Stimulated activated CD8-positive, alpha-beta memory T cell treated with anti-CD3 and anti-CD28 coated beads, Interleukin-7, amount 100 ng/mL, for 4 hours (primary cell): ENCODE data around the gene BCL3.

ENCODE experiments used
- DNase-seq, 2 donors: peaks; one replicate each; pipeline ENCODE4 v3.0.0-alpha.2; 2020; ENCODE audit warnings: low read depth in 2 of 2

BCL3 gene

DNA sequence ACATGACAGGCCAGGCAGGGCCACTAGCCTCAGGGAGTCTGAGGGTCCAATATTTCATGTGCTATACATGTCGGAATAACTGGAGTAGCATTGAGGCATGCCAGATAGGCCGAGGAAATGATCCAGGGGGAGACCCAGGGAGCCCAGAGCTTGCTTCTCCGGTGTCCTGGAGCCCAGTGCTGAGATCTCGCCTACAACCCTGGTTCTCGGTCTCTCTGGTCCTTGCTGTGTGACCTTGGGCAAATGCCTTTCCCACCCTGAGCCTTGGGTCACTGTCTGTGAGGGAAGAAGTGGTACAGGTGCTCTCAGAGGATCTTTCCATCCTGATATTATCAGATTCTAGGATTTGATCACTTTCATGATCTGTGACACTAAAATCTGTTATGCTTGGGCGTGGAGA is 40.5 kb downstream of the BCL3 start:
- no peak for DNase-seq

DNA sequence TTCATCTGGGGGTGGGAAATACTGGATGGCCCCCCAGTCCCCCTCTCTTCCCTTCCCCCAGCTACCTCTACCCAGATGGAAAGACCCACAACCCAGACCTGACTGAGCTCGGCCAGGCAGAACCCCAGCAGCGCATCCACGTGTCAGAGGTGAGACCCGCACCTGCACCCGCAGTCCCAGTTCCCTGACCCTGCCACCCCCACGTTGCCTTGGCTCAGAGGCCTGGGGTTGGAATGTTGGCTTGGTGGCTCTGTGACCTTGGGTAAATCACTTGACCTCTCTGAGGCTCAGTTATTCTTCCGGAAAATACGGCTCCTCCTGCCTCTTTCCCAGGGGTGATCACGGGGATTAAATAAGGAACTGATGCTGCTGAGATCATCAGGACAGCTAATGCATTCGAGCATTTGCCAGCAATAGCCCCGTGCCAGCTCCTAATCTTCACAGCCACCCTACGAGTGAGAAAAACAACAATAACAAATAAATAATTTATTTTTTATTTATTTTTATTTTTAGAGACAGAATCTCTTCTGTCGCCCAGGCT is 41.5 kb downstream of the BCL3 start:
- DNase-seq, result no peak

DNA sequence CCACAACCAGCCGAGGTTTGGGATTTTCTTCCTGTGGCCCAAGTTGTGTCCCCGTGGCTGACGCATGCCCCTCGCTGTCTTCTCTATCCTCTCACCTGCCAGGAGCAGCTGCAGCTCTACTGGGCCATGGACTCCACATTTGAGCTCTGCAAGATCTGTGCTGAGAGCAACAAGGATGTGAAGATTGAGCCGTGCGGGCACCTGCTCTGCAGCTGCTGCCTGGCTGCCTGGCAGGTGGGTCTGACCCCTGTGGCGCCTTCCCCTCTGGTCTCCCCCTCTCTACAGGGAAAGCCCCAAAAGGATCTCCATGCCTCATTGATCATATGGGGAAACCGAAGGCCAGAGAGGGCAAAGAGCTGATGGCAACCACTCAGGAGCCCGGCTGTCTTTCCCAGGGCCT is 43.8 kb downstream of the BCL3 start:
- no peak for DNase-seq

DNA sequence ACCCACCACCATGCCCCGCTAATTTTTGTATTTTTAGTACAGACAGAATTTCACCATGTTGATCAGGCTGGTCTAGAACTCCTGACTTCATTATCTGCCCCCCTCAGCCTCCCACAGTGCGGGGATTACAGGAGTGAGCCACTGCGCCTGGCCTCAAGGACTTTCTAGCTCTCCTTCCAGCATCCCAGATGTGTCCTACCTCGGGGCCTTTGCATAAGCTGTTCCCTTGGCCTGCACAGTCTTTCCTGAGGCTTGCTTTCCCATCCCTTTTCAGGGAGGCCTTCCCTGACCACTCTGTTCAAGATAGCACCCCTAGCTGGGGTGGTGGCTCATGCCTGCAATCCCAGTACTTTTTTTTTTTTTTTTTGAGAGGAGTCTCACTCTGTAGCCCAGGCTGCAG is 46.1 kb downstream of the BCL3 start:
- DNase-seq, result no peak

DNA sequence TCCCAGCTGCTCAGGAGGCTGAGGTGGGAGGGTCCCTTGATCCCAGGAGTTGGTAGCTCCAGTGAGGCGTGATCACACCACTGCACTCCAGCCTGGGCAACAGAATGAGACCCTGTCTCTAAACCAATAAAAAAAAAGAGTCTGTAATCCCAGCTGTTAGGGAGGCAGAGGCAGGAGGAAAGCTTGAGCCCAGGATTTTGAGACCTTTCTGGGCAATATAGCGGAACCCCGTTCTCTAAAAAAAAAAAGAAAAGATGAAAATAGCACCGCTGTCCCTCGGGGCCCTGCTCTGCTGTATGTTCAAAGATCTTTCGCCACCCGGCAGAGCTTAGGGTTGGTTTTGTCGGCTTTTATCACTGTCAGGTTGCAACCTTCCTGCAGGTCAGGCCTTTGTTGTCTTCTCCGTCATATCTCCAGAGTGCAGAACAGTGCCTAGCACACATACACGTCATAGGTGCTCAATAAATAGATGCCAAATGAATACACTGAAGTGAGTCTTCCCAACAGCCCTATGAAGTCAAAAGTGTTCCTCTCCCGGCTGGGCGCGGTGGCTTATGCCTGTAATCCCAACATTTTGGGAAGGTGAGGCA is 47.0 kb downstream of the BCL3 start:
- DNase-seq, result no peak

DNA sequence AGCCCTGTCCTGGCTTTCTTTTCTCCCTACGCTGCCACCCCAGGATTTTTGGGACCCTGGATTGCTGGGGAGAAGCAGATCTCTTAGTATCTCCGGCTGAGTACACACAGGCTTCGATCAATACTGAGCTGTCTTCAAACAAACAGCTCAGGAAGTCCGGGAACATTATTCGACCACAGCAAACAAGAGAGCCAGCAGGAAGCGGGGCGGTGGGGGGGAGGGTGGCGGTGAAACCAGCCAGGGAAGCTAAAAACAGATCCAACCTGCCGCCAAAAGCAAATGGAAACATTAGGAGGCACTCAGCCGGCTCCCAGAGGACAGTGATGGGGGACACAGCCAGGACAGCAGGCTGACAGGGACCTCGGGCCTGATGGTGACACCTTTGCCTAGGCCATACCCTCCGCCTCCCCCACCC is 48.2 kb downstream of the BCL3 start:
- DNase-seq, result no peak

DNA sequence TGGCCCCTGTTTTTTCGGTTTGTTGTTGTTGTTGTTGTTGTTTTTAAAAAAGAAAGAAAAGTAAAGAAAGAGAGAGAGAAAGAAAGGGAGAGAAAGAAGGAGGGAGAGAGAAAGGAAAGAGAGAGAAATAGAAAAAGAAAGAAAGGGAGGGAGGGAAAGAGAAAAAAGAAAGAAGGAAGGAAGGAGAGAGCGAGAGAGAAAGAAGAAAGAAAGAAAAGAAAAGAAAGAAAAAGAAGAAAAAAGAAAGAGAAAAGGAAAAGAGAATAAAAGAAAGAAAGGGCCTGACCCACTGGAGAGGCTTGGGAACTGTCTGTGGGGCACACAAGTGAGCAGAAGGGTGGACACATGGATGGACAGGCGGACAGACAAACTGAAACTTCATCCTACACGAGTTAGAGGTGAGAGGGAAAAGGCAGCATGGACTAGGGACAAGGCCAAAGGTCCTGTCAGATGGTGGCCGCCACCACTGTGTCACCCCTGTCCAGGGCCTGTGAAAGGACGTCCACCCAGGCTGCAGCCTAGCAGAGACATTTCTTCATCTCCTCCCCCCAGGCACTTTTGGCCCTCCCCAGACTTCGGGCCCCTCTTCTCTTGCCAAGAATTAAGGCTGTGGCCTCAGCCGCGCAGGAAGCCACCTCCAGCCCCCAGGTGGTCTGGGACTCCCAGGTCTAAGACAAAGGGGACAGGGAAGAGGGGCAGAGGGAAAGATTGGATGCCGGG is 51.3 kb downstream of the BCL3 start:
- DNase-seq, result no peak

DNA sequence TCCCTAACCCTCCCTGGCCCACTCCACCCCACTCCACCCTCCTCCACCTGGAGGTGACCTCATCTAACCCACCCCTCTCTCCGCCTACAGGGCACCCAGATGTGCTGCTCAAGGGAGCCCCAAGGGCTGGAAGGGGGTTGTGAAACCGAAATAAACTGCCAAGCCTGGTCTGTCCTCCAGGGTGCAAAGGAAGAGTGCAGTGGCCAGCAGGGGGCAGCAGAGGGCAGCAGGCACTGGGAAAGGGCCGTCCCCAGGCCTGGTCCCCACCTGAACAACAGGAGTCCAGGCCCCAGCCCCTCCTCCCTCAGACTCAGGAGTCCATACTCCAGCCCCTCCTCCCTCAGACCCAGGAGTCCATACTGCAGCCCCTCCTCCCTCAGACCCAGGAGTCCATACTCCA is 52.0 kb downstream of the BCL3 start:
- peak; percentile 60 to 64 for DNase-seq

DNA sequence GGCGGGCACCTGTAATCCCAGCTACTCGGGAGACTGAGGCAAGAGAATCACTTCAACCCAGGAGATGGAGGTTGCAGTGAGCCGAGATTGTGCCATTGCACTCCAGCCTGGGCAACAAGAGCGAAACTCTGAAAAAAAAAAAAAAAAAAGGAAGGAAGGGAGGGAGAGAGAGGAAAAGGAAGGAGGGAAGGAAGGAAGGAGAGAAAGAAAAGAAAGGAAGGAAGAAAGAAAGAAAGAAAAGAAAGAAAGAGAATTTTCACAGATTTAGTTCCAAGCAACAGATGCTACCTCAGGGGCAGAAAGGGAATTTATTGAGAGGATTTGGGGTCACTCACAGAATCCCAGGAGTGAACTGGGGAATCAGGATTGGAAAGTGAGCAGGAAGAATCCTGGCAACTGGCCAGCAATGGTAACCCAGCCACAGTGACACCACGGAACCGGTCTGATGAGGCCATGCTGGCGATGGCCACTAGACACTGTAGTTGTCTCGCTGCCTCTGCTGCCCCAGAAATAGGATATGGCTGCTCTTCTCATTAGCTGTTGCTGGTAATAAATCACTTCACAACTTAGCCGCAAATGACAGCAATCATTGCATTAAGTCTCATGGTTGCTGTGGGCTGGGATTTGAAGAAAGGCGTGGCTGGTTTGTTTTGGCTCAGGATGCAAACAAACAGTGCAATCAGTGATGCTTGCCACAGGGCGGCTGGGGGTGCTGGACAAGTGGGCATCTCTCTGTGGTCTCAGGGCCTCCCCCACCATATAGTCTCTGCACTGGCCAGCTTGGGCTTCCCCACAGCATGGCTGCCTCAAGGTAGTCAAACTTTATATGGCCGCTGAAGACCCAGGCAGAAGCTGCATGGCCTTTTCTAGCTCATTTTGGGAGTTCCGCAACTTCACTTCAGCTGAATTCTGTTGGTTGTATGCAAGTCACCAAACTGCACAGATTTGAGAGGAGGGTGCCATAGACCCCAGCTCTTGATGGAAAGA is 55.2 kb downstream of the BCL3 start:
- no peak for DNase-seq

DNA sequence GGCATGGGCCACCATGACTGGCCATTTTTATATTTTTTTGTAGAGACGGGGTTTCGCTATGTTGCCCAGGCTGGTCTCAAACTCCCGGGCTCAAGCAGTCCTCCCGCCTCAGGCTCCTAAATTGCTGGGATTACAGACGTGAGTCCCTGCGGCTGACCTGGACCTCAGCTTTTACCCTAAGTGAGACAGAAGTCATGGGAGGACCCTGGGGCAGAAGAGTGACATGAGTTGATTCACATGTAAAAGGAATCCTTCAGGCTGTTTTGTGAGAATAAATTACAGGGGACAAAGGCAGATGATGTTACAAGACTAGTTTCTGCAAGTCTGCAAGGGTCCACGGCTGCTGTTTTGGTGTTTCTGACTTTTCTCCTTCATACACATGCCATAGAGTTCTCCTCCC is 57.8 kb downstream of the BCL3 start:
- no peak for DNase-seq

DNA sequence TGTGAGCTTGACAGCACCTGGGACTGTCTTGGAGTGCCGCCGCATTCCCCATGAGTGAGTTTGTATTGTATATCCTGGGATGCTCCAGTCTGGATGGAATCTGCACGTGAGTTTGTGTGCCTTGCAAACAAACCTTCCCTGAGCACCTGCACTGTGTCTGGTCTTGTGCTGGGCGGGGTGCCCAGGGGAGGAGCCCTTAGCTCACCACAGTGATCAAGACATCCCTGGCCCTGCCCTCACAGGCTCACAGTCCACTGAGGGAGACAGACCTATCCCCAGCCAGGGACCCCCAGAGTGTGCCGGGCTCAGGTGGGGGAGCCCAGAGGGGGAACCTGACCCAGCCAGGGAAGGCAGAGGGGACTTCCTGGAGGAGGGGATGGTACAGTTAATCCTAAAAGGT is 58.7 kb downstream of the BCL3 start:
- no peak for DNase-seq

DNA sequence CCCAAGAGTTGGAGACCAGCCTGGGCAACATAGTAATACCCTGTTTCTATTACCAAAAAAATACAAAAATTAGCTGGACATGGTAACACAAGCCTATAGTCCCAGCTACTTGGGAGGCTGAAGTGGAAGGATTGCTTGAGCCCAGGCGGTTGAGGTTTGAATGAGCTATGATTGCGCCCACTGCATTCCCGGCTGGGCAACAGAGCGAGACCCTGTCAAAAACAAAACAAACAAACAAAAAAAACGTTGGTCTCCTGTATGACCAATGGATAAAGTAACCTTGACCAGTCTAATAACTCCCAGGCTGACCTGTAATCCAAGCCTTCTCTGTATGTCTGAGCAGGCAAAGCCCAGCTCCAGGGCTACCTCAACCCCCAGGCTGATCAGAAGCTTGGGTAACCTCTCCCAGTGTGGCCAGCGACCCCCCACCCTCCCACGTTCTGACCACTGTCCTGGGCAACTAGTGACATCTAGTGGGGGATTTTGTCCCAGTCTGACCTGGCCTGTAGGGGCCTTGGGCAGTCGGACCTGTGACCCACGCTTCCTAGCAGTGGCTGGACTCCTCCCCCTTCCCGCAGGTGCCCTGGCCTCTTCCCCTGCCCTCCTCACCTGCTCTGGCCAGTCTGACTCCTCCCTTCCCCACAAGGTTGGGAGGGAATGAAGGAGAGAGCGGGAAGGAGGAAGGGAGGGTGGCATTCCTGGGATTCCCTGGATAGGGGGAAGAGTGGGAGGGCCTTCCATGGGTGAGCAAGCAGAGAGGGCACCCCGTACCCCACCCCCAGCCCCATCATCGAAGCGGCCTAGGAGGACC is 59.3 kb downstream of the BCL3 start:
- DNase-seq, result no peak

DNA sequence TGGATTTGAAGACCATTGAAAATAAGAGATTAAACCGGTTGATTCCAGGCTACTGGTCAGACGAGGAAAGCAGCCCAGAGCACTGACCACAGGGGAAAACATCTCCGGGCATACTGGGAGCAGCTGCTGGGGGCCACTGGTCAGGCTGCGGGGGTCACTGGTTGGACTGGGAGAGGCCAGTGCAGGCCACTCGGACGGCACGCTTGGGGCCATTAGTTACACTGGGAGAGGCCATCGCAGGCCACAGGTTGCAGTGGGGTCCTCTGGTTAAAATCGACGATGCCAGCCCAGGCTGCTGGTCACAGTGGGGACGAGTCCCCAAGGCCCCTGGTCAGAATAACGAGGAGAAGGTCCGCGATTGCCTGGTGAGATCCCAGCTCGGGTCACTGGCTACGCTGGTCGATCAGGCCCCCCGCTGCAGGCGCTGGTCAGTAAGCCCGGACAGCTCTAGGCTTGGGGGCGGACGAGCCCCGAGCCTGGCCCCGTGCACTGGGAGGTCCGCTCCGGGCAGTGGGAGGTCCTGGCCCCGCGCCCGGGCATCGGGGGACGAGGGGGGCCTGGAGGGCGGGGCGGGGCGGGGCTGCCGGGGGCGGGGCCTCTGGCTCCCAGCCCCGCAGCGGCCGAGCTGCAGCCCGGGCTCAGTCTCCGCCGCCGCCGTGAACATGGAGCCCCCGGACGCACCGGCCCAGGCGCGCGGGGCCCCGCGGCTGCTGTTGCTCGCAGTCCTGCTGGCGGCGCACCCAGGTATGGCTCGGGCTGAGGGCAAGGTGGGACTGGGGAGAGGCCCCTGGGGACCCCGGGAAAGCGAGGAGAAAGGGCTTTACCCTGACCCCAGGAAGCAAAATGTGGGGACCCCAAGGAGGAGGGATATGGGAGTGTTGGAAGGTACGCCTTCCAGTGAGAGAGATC is 60.2 kb downstream of the BCL3 start, which contains the start of gene BCAM:
Gene BCAM (plus strand): TSS at position 641 of the 909 bp plus-strand sequence. CDS start 22 bp downstream, at position 663.
- DNase-seq, result no peak
